Gastroesophageal sphincter (tissue), 3 donors: ENCODE data around the gene GAREM1.

Experiments used
- CTCF ChIP-seq, 4 experiments: fragments of 200-600 bp in 2 of 4; fragments of 450-650 bp in 2 of 4; sonication (generic) in 1 of 4; IDR thresholded peaks; one replicate each; pipeline ENCODE4 v1.5.1; 2017 to 2019; ENCODE audit warnings: antibody characterized with exemption in 4 of 4, mild to moderate bottlenecking in 2 of 4, moderate library complexity in 2 of 4
- EP300 ChIP-seq: sonication (generic); formaldehyde crosslinking; IDR thresholded peaks from one replicate; pipeline ENCODE4 v1.6.1; 2017; ENCODE audit warnings: antibody characterized with exemption, mild to moderate bottlenecking
- POLR2A ChIP-seq, 2 donors: fragments of 450-650 bp; IDR thresholded peaks; one replicate each; pipeline ENCODE4 v1.6.1; 2017; ENCODE audit warnings: antibody characterized with exemption in 2 of 2, mild to moderate bottlenecking in 2 of 2, moderate library complexity in 1 of 2
- POLR2AphosphoS5 ChIP-seq: sonication (generic); formaldehyde crosslinking; IDR thresholded peaks from one replicate; pipeline ENCODE4 v1.6.1; 2017; ENCODE audit warnings: antibody characterized with exemption

GRCh38 chr18:32296851-32297250, 173.8 kb downstream of the GAREM1 start:
- no peak for TF ChIP-seq POLR2A (IDR thresholded peaks at IDR 0.05)
- TF ChIP-seq EP300 = no peak
- TF ChIP-seq CTCF (IDR thresholded peaks at IDR 0.05) = no peak
- TF ChIP-seq POLR2AphosphoS5 = no peak
